K562 (cell line): ENCODE data around the gene FAR2. TPM values are rescaled to one million over a fixed set of nuclear protein-coding genes. Genes with fewer than 3 reads are reported as not detected.

Experiments
- ATAC-seq: fragments of 200-7000 bp; cut with Tn5 transposase; 3 replicates; pipeline ENCODE4 v1.9.1; 2020; ENCODE audit warnings: moderate library complexity
- BruUV-seq: library from RNA; stranded (reverse); fragments of 400-500 nt; replicated peaks from 2 replicates; lab custom pipeline; 2021; lab: Mats Ljungman, UMichigan
- CTCF ChIA-PET: fragments of 300-600 bp; formaldehyde crosslinking; extraction: SDS; loops from one replicate; lab custom pipeline; 2021; ENCODE audit warnings: low intra/inter-chr PET ratio; lab: Yijun Ruan, JAX
- POLR2A ChIA-PET: fragments of 300-600, 350-650 bp; sonication (Branson Sonifier 250); formaldehyde crosslinking; extraction: SDS; loops from one replicate; lab custom pipeline; 2021; ENCODE audit warnings: antibody characterized with exemption, inconsistent platforms; lab: Yijun Ruan, JAX
- DNase-seq, 4 experiments: peaks; one replicate each; pipeline versions ENCODE4 v3.0.0 to v3.0.0-alpha.2; 2011 to 2018; ENCODE audit warnings: low spot score in 3 of 4, mixed read lengths in 3 of 4; ENCODE audit errors: extremely low read depth in 1 of 4
- FAIRE-seq: peaks from 2 replicates; lab custom pipeline; 2011; peaks lifted over from hg19 to GRCh38; lab: Jason Lieb, UNC
- H2AFZ ChIP-seq: 2 replicates; pipeline ENCODE4 v1.6.0; 2011; ENCODE audit warnings: low read depth, low read length, control low read depth, inconsistent platforms
- H3K27ac ChIP-seq: fragments of 200-600 bp; 3 replicates; pipeline ENCODE4 v1.8.0; 2011; ENCODE audit warnings: low read depth, mild to moderate bottlenecking, control low read depth, inconsistent platforms, low read length, moderate library complexity, mixed read lengths; ENCODE audit errors: extremely low read depth
- H3K27me3 ChIP-seq, 2 experiments: fragments of 300-600 bp in 1 of 2; 2 replicates in 1 of 2; 3 replicates in 1 of 2; pipeline versions ENCODE4 v1.6.0 to v1.8.0; 2011; ENCODE audit warnings: inconsistent platforms in 2 of 2, low read length in 2 of 2, mild to moderate bottlenecking in 1 of 2, mixed read lengths in 1 of 2, moderate library complexity in 1 of 2; ENCODE audit not compliant: control insufficient read depth in 2 of 2, insufficient read depth in 2 of 2
- H3K36me3 ChIP-seq: fragments of 300-600 bp; 3 replicates; pipeline ENCODE4 v1.8.0; 2011; ENCODE audit warnings: mild to moderate bottlenecking, low read length, inconsistent platforms; ENCODE audit not compliant: control insufficient read depth, insufficient read depth
- H3K4me1 ChIP-seq, 2 experiments: fragments of 200-600 bp in 1 of 2; replicated peaks in 1 of 2; 2 replicates in 1 of 2; 3 replicates in 1 of 2; pipeline versions ENCODE4 v1.5.1 to v1.8.0; 2011; ENCODE audit warnings: inconsistent platforms in 2 of 2, low read length in 2 of 2, mild to moderate bottlenecking in 1 of 2, mixed read lengths in 1 of 2, moderate library complexity in 1 of 2; ENCODE audit not compliant: control insufficient read depth in 2 of 2, insufficient read depth in 2 of 2
- H3K4me2 ChIP-seq: 2 replicates; pipeline ENCODE4 v1.6.1; 2011; ENCODE audit warnings: low read length, control low read depth, inconsistent platforms, mixed read lengths; ENCODE audit not compliant: insufficient read depth
- H3K4me3 ChIP-seq: fragments of 200-600 bp; sonication (generic), shearing (Covaris generic); 2 replicates; pipeline ENCODE4 v1.5.1; 2016; ENCODE audit warnings: control low read depth, inconsistent platforms
- H3K79me2 ChIP-seq: fragments of 200-600 bp; 3 replicates; pipeline ENCODE4 v1.8.0; 2011; ENCODE audit warnings: low read length, inconsistent platforms; ENCODE audit not compliant: control insufficient read depth, insufficient read depth
- H3K9ac ChIP-seq, 2 experiments: 2 replicates each; pipeline versions ENCODE4 v1.6.0 to v1.6.1; 2011; ENCODE audit warnings: low read depth in 2 of 2, low read length in 2 of 2, control low read depth in 1 of 2, inconsistent platforms in 1 of 2, mild to moderate bottlenecking in 1 of 2, mixed read lengths in 1 of 2; ENCODE audit not compliant: insufficient read depth in 1 of 2
- H3K9me1 ChIP-seq: one replicate; pipeline ENCODE4 v1.6.0; 2011; ENCODE audit warnings: inconsistent platforms, mild to moderate bottlenecking, low read length, moderate library complexity; ENCODE audit not compliant: control insufficient read depth, insufficient read depth
- H3K9me3 ChIP-seq: replicated peaks from 2 replicates; pipeline ENCODE4 v1.5.1; 2011; ENCODE audit warnings: low read depth, low read length, inconsistent platforms; ENCODE audit not compliant: control insufficient read depth, insufficient read depth
- H4K20me1 ChIP-seq: replicated peaks from 2 replicates; pipeline ENCODE4 v1.6.1; 2011; ENCODE audit warnings: low read length, inconsistent platforms, mixed read lengths; ENCODE audit not compliant: control insufficient read depth, insufficient read depth
- CEBPG ChIP-seq, 3 experiments: fragments of 200-800 bp in 1 of 3; sonication (Bioruptor generic) in 1 of 3; sonication (generic) in 1 of 3; formaldehyde crosslinking in 1 of 3; IDR thresholded peaks in 2 of 3; conservative IDR thresholded peaks in 1 of 3; 2 replicates each; pipeline versions ENCODE4 v1.6.1 to v1.8.0; 2016 to 2022; ENCODE audit warnings: missing compliant biosample characterization in 2 of 3, missing genetic modification characterization in 2 of 3, mild to moderate bottlenecking in 1 of 3, missing genetic modification reagents in 1 of 3
- CTCFL ChIP-seq: IDR thresholded peaks from 2 replicates; pipeline ENCODE4 v1.6.1; 2011; ENCODE audit warnings: borderline replicate concordance, low read depth, mild to moderate bottlenecking, moderate library complexity, low read length; ENCODE audit not compliant: insufficient read depth, poor library complexity, severe bottlenecking
- HOXB6 ChIP-seq: fragments of 250-450 bp; sonication (Bioruptor Pico); IDR thresholded peaks from 2 replicates; pipeline ENCODE4 v1.5.1; 2022; ENCODE audit warnings: mild to moderate bottlenecking, borderline replicate concordance
- TCF15 ChIP-seq: fragments of 250-450 bp; sonication (Bioruptor Pico); IDR thresholded peaks from 2 replicates; pipeline ENCODE4 v1.8.0; 2022; ENCODE audit warnings: moderate library complexity, mild to moderate bottlenecking, inconsistent platforms
- ZBTB34 ChIP-seq: fragments of 250-450 bp; sonication (Bioruptor Pico); IDR thresholded peaks from 2 replicates; pipeline ENCODE4 v1.8.0; 2021; ENCODE audit warnings: mild to moderate bottlenecking, moderate library complexity
- ZNF316 ChIP-seq: fragments of 450-650 bp; IDR thresholded peaks from 2 replicates; pipeline ENCODE4 v1.6.1; 2016
- WGBS: fragments of 100-300 bp; shearing (Covaris generic); methylation state at CpG from one replicate; pipeline ENCODE4 v1.1.6; 2016; ENCODE audit warnings: low coverage, mixed read lengths; ENCODE audit not compliant: insufficient coverage; ENCODE audit errors: missing lambda C conversion rate; 5-methylcytosine and 5-hydroxymethylcytosine counted together
- in situ Hi-C: fragments of 300-500 bp; cut with MboI; formaldehyde crosslinking; loops from 4 replicates; pipeline ENCODE4 v1.15.0; 2018; ENCODE audit warnings: inconsistent platforms, mixed read lengths
- intact Hi-C: fragments of 100-400 bp; cut with micrococcal nuclease; formaldehyde crosslinking; loops from 2 replicates; pipeline ENCODE4 v1.14.2; 2022
- polyA plus RNA-seq, 8 experiments: library from polyadenylated mRNA; depleted of rRNA in 4 of 8; stranded (reverse) in 5 of 8; unstranded in 3 of 8; fragments of >200 nt; fragmentation: Nextera tagmentation in 2 of 8; fragmentation: Illumina TruSeq in 1 of 8; extraction: Ambion mirVana in 2 of 8; extraction: Trizol in 1 of 8; gene quantifications; 2 replicates each; pipeline versions ENCODE4 v1.2.1 to v1.2.3, GENCODE V29; 2011 to 2014; ENCODE audit warnings: inconsistent platforms in 1 of 8, missing spikeins in 1 of 8
- total RNA-seq, 7 experiments: library from RNA; depleted of rRNA in 6 of 7; stranded (reverse); fragments of >200 nt in 6 of 7; fragmentation: Illumina TruSeq in 2 of 7; extraction: Trizol in 2 of 7; gene quantifications; 2 replicates each; pipeline versions ENCODE4 v1.2.1 to v1.2.3, GENCODE V29; 2011 to 2021; ENCODE audit warnings: low replicate concordance in 1 of 7
- TF ChIP-seq, protein P1 (sequence below): sonication (generic); formaldehyde crosslinking; IDR thresholded peaks from 2 replicates; pipeline ENCODE4 v1.8.0; 2022; ENCODE audit warnings: mild to moderate bottlenecking, missing genetic modification reagents

FAR2 gene
- total and polyA plus RNA-seq, 9 of the 15 experiments (the other 6 are each of a cell fraction or from before 2014, with no cell fraction given) = 5.0 to 13.4 (median 8.5) TPM

DNA sequence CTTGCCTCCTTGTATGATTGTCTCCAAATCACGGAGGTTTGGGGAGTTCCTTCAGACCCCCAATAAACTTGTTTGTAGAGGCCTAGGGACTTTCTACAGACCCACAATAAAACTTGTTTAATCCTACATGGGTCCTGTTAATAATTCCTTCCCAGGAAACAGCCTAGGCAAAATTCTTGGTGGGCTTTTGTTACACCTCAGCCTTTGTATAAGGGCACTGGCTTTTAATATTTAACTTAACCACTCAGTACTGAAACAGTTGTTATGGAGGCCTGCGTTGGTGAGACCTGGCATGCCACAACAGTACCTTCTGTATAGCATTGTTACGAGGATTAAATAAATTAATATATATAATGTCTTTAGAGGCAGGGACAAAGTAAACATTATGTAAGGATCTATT lies 32.7 kb upstream of the FAR2 start:
- in situ Hi-C loops = no loop called here
- ChIA-PET CTCF (no interaction called here), POLR2A (no interaction called here)
- intact Hi-C loops = no loop called here
- no peaks in the 10 kb centered on the region for H3K79me2 ChIP-seq
- FAIRE-seq = no peak
- DNase-seq = no peak
- no peak overlapping the region for H3K4me2 ChIP-seq
- H2AFZ ChIP-seq = no peak overlapping the region
- no peaks in the 10 kb centered on the region for H3K9me3 ChIP-seq
- no peaks in the 10 kb centered on the region for H3K27me3 ChIP-seq
- no peak overlapping the region for H3K9ac ChIP-seq
- TF ChIP-seq HOXB6 (CRISPR knock-in tag) = no peak
- TF ChIP-seq CTCFL = no peak
- TF ChIP-seq ZBTB34 (CRISPR knock-in tag) = no peak
- TF ChIP-seq TCF15 (CRISPR knock-in tag) = no peak
- TF ChIP-seq ZNF316 = no peak
- TF ChIP-seq, protein P1, sequence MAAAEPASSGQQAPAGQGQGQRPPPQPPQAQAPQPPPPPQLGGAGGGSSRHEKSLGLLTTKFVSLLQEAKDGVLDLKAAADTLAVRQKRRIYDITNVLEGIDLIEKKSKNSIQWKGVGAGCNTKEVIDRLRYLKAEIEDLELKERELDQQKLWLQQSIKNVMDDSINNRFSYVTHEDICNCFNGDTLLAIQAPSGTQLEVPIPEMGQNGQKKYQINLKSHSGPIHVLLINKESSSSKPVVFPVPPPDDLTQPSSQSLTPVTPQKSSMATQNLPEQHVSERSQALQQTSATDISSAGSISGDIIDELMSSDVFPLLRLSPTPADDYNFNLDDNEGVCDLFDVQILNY (CRISPR knock-in tag) = no peak
- no peak for TF ChIP-seq CEBPG (CRISPR knock-in tag; IDR thresholded peaks at IDR 0.05)
- no peak for TF ChIP-seq CEBPG (tag; conservative IDR thresholded peaks at IDR 0.05 in 1 of 2, IDR thresholded peaks at IDR 0.05 in 1 of 2)
- H3K4me1 ChIP-seq = no peaks in the 10 kb centered on the region
- ATAC-seq = no peak
- WGBS = 4% methylated on average over 3 of the region's 3 CpGs
- no peaks in the 10 kb centered on the region for H3K9me1 ChIP-seq
- H3K27ac ChIP-seq = no peak overlapping the region
- H4K20me1 ChIP-seq = no peaks in the 10 kb centered on the region
- no peaks in the 10 kb centered on the region for H3K36me3 ChIP-seq
- no TSS peak for BruUV-seq
- no peak overlapping the region for H3K4me3 ChIP-seq
